ENCODE results near the gene SARNP.

DNA sequence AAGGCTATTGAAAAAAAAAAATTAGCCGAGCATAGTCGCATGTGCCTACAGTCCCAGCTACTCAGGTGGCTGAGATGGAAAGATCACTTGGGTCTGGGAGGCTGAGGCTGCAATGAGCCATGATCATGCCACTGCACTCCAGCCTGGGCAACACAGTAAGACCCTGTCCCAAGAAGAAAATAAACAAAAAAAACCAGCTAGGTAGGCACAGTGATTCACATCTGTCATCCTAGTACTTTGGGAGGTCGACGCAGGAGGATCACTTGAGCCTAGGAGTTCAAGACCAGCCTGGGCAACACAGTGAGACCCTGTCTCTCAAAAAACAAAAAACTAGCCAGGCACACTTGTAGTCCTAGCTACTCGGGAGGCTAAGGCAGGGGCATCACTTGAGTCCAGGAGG, 8.2 kb downstream of the SARNP start:
- TF ChIP-seq TEAD4 (IDR thresholded peaks at IDR 0.05) = no peak
- no peak for TF ChIP-seq CREB1 (IDR thresholded peaks at IDR 0.05; ENCODE audit: low read depth)
- TF ChIP-seq, protein P1, sequence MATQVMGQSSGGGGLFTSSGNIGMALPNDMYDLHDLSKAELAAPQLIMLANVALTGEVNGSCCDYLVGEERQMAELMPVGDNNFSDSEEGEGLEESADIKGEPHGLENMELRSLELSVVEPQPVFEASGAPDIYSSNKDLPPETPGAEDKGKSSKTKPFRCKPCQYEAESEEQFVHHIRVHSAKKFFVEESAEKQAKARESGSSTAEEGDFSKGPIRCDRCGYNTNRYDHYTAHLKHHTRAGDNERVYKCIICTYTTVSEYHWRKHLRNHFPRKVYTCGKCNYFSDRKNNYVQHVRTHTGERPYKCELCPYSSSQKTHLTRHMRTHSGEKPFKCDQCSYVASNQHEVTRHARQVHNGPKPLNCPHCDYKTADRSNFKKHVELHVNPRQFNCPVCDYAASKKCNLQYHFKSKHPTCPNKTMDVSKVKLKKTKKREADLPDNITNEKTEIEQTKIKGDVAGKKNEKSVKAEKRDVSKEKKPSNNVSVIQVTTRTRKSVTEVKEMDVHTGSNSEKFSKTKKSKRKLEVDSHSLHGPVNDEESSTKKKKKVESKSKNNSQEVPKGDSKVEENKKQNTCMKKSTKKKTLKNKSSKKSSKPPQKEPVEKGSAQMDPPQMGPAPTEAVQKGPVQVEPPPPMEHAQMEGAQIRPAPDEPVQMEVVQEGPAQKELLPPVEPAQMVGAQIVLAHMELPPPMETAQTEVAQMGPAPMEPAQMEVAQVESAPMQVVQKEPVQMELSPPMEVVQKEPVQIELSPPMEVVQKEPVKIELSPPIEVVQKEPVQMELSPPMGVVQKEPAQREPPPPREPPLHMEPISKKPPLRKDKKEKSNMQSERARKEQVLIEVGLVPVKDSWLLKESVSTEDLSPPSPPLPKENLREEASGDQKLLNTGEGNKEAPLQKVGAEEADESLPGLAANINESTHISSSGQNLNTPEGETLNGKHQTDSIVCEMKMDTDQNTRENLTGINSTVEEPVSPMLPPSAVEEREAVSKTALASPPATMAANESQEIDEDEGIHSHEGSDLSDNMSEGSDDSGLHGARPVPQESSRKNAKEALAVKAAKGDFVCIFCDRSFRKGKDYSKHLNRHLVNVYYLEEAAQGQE (IDR thresholded peaks at IDR 0.05; ENCODE audit: low read depth) = no peak
- TF ChIP-seq TCF12 (IDR thresholded peaks at IDR 0.05; ENCODE audit: low read depth) = no peak
- no peak for TF ChIP-seq MAX (IDR thresholded peaks at IDR 0.05)
- TF ChIP-seq TAF1 (IDR thresholded peaks at IDR 0.05; ENCODE audit: low read depth) = no peak
- TF ChIP-seq CEBPB (IDR thresholded peaks at IDR 0.05) = no peak
- TF ChIP-seq EP300 (IDR thresholded peaks at IDR 0.05; ENCODE audit: borderline replicate concordance) = no peak
- no peak for TF ChIP-seq RAD21 (IDR thresholded peaks at IDR 0.05; ENCODE audit: low read depth)

All from Ishikawa (cell line).